OCI-LY3 (cell line): ENCODE measurements around the gene COL1A2.

Experiments
- H2AFZ ChIP-seq: fragments of 200-600, 300-600 bp; shearing (Covaris generic); 2 replicates; pipeline ENCODE4 v1.6.0; 2014; ENCODE audit warnings: antibody characterized with exemption, low read depth, low read length
- H3K27ac ChIP-seq: fragments of 200-600, 300-600 bp; sonication (generic); 2 replicates; pipeline ENCODE4 v1.5.1; 2014; ENCODE audit warnings: mild to moderate bottlenecking, low read length, moderate library complexity, mixed read lengths
- H3K27me3 ChIP-seq: fragments of 200-600, 300-600 bp; sonication (generic); 2 replicates; pipeline ENCODE4 v1.6.1; 2014; ENCODE audit warnings: low read depth, low read length, mixed read lengths
- H3K36me3 ChIP-seq: fragments of 200-600, 300-600 bp; sonication (generic); replicated peaks from 2 replicates; pipeline ENCODE3; 2014; ENCODE audit warnings: low read depth, low read length, mixed read lengths
- H3K4me1 ChIP-seq: fragments of 300-600, 200-600 bp; sonication (generic); 2 replicates; pipeline ENCODE4 v1.6.1; 2014; ENCODE audit warnings: low read length, mixed read lengths
- H3K4me2 ChIP-seq: fragments of 200-600, 300-600 bp; sonication (generic); 2 replicates; pipeline ENCODE4 v1.6.1; 2014; ENCODE audit warnings: low read length, mixed read lengths
- H3K4me3 ChIP-seq: fragments of 300-600, 200-600 bp; sonication (generic); 2 replicates; pipeline ENCODE4 v1.5.1; 2014; ENCODE audit warnings: antibody characterized with exemption, mild to moderate bottlenecking, low read length, moderate library complexity
- H3K79me2 ChIP-seq: fragments of 300-600, 200-600 bp; shearing (Covaris generic); 2 replicates; pipeline ENCODE4 v1.6.1; 2014; ENCODE audit warnings: mild to moderate bottlenecking, low read length, mixed read lengths
- H3K9ac ChIP-seq: fragments of 300-600, 200-600 bp; shearing (Covaris generic); 2 replicates; pipeline ENCODE4 v1.6.0; 2014; ENCODE audit warnings: mild to moderate bottlenecking, low read length, moderate library complexity
- H3K9me3 ChIP-seq: fragments of 200-600, 300-600 bp; shearing (Covaris generic); 2 replicates; pipeline ENCODE4 v1.6.1; 2014; ENCODE audit warnings: low read length, mixed read lengths; ENCODE audit not compliant: insufficient read depth
- H4K20me1 ChIP-seq: fragments of 200-600, 300-600 bp; sonication (generic); 2 replicates; pipeline ENCODE4 v1.6.1; 2016; ENCODE audit warnings: low read length, mixed read lengths; ENCODE audit not compliant: insufficient read depth
- CTCF ChIP-seq: fragments of 200-600, 300-600 bp; sonication (generic); IDR thresholded peaks from 2 replicates; pipeline ENCODE4 v1.5.1; 2014; ENCODE audit warnings: antibody characterized with exemption, low read length, low read depth
- EZH2phosphoT487 ChIP-seq: fragments of 200-600 bp; shearing (Covaris generic); IDR thresholded peaks from 2 replicates; pipeline ENCODE4 v1.6.1; 2018; ENCODE audit warnings: antibody characterized with exemption, mixed run types, low read depth

The COL1A2 gene

GRCh38 chr7:94401428-94401814, 6.7 kb downstream of the COL1A2 start:
- no peak overlapping the region for H2AFZ ChIP-seq
- no peak overlapping the region for H3K4me2 ChIP-seq
- no peak for TF ChIP-seq EZH2phosphoT487
- TF ChIP-seq CTCF = no peak
- H3K4me1 ChIP-seq = no peaks in the 10 kb centered on the region
- no peaks in the 10 kb centered on the region for H4K20me1 ChIP-seq
- no peak overlapping the region for H3K9ac ChIP-seq
- H3K27ac ChIP-seq = no peak overlapping the region
- no peaks in the 10 kb centered on the region for H3K36me3 ChIP-seq
- no peaks in the 10 kb centered on the region for H3K27me3 ChIP-seq
- no peaks in the 10 kb centered on the region for H3K79me2 ChIP-seq
- H3K4me3 ChIP-seq = no peak overlapping the region
- H3K9me3 ChIP-seq = no peaks in the 10 kb centered on the region

- Histone ChIP-seq H3K27ac (no peak overlapping the region), H3K9me3 (no peaks in the 10 kb centered on the region), H3K27me3 (no peaks in the 10 kb centered on the region), H3K4me1 (no peaks in the 10 kb centered on the region), H4K20me1 (no peaks in the 10 kb centered on the region), H3K4me3 (no peak overlapping the region), H3K36me3 (no peaks in the 10 kb centered on the region), H2AFZ (no peak overlapping the region), H3K79me2 (no peaks in the 10 kb centered on the region), H3K9ac (no peak overlapping the region), H3K4me2 (no peak overlapping the region)
- no peak for TF ChIP-seq CTCF
These were observed 8.9 kb downstream of the COL1A2 start for GRCh38 chr7:94403546-94403945.

- TF ChIP-seq EZH2phosphoT487 = no peak
- no peak for TF ChIP-seq CTCF
- no peaks in the 10 kb centered on the region for H3K27me3 ChIP-seq
- H3K4me3 ChIP-seq = no peak overlapping the region
- no peak overlapping the region for H3K4me2 ChIP-seq
- no peaks in the 10 kb centered on the region; the same call in 1 of the 2 replicates for H3K4me1 ChIP-seq
- no peak overlapping the region for H2AFZ ChIP-seq
- H3K27ac ChIP-seq = no peak overlapping the region
- H3K36me3 ChIP-seq = no peaks in the 10 kb centered on the region
- H3K9ac ChIP-seq = no peak overlapping the region
- no peaks in the 10 kb centered on the region for H3K9me3 ChIP-seq
- H3K79me2 ChIP-seq = no peaks in the 10 kb centered on the region
- no peaks in the 10 kb centered on the region for H4K20me1 ChIP-seq
These were observed 10.8 kb downstream of the COL1A2 start for GRCh38 chr7:94405506-94405905.

- Histone ChIP-seq H3K9me3 (no peaks in the 10 kb centered on the region), H2AFZ (no peak overlapping the region), H3K9ac (no peak overlapping the region), H3K4me1 (peaks cover 10% of the 10 kb centered on the region; the same call in 1 of the 2 replicates), H3K4me2 (no peak overlapping the region), H4K20me1 (no peaks in the 10 kb centered on the region), H3K27ac (no peak overlapping the region), H3K27me3 (no peaks in the 10 kb centered on the region), H3K4me3 (no peak overlapping the region), H3K36me3 (no peaks in the 10 kb centered on the region), H3K79me2 (no peaks in the 10 kb centered on the region)
- TF ChIP-seq CTCF (no peak), EZH2phosphoT487 (no peak)
These were observed 12.0 kb downstream of the COL1A2 start for GRCh38 chr7:94406696-94407095.
